ENCODE measurements around the gene GCNT2.
"Not testable (repeated sequence)": the region's sequence is repeated elsewhere in the genome, so short reads cannot be mapped to it uniquely, and the experiment has no call there.

The GCNT2 gene

DNA sequence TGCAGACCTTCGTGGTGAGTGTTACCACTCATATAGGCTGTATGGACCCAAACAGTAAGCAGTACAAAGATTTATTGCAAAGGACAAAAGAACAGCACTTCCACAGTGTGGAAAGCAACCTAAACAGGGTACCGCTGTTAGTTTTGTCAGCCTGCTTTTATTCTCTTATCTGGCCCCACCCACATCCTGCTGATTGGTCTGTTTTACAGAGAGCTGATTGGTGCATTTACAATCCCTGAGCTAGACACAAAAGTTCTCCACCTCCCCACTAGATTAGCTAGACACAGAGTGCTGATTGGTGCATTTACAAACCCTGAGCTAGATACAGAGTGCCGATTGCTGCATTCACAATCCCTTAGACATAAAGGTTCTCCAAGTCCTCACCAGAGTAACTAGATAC lies 95.1 kb downstream of the GCNT2 start:
- DNase-seq, result not testable (repeated sequence)

DNA sequence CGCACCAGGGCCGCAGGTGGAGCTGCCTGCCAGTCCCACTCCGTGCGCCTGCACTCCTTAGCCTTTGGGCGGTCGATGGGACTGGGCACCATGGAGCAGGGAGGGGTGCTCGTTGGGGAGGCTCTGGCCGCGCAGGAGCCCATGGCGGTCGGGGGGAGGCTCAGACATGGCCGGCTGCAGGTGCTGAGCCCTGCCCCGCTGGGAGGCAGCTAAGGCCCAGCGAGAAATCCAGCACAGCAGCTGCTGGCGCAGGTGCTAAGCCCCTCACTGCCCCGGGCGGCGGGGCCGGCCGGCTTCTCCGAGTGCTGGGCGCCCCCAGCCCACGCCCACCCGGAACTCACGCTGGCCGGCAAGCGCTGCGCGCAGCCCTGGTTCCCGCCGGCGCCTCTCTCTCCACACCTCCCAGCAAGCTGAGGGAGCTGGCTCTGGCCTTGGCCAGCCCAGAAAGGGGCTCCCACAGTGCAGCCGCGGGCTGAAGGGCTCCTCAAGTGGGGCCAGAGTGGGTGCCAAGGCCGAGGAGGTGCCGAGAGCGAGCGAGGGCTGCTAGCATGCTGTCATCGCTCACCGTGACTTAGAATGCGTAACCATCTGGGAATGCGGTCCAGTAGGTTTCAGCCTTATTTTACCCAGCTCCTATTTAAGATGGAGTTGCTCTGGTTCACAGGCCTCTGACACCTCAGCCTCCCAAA lies 96.0 kb downstream of the GCNT2 start:
- DNase-seq, result no peak

DNA sequence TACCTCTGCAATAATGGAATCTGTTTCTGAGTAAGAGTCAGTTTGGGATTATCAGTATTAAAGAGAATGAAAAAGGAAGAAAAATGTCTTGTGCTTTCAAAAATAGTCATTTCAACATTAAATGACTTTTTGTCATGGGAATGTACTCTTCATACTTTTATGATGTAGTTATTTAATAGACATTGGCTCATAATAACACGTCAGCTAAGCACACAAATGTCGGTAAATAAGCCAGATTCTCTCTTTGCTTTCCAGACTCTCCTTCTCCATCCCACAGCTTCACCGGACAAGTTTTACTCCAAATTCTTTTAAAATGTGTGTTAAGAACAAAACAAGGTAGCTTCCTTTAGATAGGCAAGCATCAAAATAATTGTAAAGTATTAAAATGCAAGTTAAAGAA lies 97.3 kb downstream of the GCNT2 start:
- no peak for DNase-seq

DNA sequence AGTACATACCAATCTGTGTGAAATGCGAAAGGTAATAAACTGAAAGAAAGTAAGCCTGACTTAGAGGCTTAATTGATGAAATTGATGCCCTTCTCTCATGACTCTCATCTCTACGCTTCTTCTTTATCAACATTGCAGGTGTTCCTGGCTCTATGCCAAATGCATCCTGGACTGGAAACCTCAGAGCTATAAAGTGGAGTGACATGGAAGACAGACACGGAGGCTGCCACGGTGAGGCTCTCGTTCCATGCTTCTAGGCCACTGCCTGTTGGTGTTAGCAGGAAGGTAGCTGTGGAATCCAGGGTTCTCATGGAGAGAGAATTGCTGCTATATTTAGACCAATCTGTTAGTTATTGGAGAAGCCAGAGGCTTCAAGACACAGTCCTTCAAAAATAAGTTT lies 100.1 kb downstream of the GCNT2 start:
- DNase-seq, result no peak

DNA sequence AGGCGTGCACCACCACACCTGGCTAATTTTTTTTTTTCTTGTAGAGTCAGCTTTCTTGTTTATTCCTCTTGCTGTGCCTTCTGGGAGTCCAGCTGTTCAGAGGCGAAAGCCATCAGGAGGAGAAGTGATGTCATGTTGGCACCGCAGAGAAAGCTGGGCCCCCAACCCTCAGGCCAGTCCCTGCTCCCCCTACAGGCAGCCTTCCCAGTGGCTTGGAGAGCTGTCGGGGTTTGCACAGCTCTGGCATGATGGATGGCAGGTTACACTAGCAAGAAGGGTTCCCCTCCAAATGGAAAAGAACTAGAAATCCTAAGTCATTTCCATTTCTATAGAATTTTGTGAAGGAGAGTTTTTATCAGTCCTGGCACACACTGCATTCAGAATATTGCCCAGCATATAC lies 100.7 kb downstream of the GCNT2 start:
- no peak for DNase-seq

DNA sequence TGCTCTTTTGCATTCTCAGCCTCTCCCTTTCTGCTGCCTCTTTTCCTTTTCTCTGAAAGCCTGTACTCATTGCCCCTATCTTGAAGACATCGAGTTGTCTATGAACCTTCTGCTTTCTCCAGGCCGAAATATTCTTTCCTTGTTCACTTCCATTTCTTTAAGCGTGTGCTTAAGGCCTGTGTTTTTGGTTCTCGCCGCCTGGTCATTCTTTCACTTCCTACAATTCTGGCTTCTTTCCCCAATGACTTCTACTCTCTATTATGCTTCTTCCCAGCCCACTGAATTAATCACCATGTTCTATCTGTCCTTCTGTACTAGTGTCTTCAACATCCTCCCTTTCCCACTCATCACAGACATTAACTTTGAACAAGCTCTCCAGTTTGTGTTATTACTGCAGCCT lies 103.7 kb downstream of the GCNT2 start:
- no peak for DNase-seq

DNA sequence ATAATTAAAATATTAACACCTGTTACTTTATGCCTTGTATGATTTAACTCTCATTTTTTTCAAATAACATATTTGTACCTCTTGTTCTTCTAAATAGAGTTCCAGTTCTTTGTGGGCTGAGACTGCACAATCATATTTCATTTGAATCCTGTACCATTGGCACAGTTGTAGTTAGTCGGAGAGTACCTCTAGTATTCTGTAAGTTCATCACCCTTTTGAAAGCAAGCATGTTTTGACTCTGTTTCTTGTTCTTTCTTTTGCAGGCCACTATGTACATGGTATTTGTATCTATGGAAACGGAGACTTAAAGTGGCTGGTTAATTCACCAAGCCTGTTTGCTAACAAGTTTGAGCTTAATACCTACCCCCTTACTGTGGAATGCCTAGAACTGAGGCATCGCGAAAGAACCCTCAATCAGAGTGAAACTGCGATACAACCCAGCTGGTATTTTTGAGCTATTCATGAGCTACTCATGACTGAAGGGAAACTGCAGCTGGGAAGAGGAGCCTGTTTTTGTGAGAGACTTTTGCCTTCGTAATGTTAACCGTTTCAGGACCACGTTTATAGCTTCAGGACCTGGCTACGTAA lies 105.1 kb downstream of the GCNT2 start:
- no peak for DNase-seq

DNA sequence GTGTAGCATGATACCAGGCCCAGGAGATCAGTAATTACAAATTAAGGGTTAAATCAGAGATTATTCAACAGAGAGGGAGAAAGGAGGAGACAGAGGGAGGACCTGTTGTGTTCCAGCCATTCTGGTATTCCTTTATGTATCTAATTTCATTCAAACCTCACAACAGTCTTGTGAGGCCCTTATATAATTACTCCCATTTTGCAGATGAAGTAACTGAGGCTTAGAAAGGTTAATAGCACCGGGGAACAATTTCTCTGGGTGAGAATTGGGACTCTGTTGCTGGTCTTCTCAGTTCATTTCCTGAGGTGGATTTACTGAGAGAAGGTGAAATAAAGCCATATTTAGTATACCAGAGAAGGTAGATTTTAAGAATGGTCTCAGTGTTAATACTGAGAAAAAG lies 106.6 kb downstream of the GCNT2 start:
- no peak for DNase-seq

DNA sequence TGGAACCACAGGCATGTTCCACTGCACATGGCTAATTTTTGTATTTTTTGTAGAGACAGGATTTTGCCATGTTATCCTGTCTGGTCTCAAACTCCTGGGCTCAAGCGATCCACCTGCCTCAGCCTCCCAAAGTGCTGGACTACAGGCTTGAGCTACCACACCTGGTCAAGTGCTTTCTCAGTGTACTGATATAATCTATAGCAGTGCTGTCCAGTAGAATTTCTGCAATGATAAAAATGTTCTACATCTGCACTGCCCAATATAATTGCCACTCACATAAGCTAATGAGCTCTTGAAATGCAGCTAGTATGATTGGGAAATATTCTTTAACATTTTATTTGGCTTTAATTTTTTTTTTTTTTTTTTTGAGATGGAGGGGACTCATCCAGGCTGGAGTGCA lies 109.0 kb downstream of the GCNT2 start:
- DNase-seq, result no peak

DNA sequence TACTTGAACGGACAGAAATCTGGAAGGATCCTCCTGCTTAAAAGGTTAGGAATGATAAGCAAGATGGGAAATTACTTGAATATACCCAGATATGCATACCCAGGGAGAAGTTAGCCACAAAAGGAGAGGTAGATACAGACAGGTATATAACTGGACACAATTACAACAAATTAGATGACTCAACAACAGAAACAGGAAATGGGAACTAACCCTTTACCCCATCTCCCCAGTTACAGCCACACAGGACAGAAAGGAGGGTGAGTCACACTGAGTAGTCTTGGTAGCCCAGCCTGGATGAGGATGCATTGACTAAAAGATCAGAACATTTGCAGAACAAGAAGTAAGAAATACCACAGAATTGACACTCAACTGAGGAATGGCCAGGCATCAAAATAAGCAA lies 112.1 kb downstream of the GCNT2 start:
- peak; percentile 46 for DNase-seq

DNA sequence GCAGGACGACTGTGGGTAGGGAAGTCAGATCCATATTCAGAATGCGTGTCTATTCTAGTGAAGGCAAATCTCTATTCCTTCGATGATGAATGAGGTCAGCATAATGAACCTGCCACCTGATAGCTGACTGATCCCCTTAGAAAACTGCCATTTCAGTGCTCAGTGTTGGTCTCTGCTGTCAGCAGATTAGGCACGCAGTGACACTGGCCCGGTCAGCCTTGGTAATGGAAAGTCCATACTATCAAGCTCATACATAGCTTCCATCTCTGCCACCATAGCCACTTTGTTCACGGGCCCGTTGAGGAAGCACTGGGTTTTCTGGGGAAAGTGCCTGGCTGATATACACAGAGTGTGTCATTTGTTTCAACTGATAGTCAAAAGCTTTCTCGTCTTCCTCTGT lies 119.3 kb downstream of the GCNT2 start:
- no peak for DNase-seq

DNA sequence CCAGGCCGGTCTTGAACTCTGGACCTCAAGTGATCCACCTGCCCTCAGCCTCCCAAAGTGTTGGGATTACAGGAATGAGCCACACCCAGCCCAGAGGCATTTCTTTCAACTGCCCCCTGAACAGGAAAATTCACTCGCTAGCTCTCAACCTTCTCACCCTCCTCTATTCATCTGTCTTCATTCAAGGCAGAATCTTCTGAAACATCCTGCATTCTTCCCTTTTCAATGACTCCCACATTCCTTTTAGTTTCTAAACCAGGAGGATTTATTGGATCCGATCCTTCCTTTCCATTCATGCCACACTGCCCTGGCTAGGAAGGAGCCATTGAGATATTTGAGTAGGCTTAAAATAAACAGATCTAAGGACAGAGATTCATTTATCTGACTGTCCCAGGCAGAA lies 120.4 kb downstream of the GCNT2 start:
- DNase-seq, result no peak

DNA sequence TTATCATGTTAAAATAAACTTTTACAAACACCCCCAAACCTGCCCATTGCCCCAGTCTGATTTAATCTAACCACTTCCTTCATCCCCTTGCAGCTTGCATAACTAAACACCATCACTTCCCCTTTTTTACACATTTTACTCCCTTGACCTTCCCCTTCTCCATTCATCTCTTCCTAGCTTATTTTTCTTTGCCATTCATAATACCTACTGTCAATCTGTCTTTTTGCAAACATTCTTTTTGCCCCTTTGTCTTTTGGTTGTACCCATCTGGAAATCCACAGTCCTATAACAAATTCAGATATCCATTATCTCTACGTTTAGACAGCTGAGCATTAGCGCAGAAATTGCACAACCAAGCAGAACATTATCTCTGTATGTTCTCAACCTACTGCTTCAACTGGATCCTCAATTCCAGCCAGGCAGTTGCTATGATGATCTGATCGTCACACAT lies 122.1 kb downstream of the GCNT2 start:
- DNase-seq, result no peak

DNA sequence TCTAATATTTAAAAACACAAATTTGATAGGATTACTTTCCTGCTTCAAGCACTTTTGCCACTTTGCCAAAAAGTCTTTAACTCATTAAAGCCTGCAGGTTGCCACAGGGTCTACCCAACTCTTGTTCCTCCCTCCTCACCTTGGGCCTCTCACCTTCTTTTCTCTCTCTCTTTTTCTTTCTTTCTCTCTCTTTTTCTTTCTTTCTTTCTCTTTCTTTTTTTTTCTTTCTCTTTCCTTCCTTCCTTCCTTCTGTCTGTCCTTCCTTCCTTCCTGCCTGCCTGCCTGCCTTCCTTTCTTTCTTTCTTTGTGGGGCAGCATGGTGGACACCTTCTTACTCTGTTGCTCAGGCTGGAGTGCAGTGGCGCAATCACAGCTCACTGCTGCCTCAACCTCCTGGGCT lies 123.1 kb downstream of the GCNT2 start:
- no peak for DNase-seq

DNA sequence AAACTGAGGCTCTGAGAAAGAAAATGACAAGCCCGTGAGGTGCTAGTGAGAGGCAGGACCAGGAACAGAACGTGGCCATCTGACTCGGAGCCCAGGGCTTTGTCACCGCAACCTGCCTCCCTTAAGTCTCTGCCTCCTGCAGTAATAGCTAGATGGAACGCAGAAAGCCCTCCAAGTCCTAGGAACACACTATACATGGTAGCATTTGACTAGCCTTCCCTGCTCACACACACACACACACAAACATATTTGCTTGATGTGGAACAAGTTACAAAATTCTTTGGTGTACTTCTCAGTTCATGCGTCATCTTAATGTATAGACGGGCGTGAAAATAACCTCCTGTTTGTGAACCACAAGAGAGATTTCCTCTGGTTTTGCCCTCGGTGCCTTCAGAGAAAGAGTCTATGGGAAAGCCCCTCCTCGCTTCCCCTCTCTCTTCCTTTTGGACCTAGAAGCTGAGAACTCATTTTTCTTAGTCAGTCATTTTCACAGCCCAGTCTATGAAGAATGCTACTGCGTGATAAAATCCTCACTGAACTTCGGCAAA lies 134.4 kb downstream of the GCNT2 start:
- no peak for DNase-seq

DNA sequence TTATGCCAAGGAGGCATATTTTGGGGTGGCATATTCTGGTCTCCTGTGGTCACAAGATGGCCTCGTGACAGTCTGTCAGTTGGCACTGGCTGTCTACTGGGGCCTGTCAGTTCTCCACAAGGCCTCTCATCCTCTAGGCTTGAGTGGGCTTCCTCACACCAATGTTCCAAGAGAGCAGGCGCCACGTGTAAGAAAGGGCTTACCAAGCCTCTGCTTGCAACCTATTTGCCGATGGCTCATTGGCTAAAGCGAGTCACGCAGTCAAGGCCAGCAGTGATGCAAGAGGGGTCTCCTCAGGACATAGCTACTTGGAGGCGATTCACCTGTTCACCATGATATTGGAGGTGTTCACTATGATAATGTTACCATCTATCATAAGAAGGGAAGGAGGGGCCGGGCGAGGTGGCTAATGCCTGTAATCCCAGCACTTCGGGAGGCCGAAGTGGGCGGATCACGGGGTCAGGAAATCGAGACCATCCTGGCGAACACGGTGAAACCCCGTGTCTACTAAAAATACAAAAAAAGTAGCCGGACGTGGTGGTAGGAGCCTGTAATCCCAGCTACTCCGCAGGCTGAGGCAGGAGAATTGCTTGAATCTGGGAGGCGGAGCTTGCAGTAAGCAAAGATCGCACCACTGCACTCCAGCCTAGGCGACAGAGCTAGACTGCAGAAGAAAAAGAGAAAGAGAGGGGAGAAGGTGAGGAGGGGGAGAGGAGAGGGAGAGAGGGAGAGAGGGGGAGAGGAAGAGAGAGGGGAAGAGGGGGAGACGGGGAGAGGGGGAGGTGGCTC lies 138.0 kb downstream of the GCNT2 start:
- no peak for DNase-seq

DNA sequence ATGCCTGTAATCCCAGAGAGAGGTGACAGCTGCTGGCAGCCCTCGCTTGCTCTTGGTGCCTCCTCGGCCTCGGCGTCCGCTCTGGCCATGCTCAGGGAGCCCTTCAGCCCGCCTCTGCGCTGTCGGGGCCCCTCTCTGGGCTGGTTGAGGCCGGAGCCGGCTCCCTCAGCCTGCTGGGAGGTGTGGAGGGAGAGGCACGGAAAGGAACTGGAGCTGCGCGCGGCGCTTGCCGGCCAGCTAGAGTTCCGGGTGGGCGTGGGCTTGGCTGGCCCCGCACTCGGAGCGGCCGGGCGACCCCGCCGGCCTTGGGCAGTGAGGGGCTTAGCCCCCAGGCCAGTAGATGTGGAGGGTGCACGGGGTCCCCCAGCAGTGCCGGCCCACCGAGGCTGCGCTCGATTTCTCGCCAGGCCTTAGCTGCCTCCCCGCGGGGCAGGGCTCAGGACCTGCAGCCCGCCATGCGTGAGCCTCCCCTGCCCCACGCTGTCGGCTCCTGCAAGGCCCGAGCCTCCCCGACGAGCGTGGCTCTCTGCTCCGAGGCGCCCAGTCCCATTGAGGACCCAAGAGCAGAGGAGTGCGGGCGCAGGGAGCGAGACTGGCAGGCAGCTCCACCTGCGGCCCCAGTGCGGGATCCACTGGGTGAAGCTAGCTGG lies 138.7 kb downstream of the GCNT2 start:
- DNase-seq, result peak; percentile 1

DNA sequence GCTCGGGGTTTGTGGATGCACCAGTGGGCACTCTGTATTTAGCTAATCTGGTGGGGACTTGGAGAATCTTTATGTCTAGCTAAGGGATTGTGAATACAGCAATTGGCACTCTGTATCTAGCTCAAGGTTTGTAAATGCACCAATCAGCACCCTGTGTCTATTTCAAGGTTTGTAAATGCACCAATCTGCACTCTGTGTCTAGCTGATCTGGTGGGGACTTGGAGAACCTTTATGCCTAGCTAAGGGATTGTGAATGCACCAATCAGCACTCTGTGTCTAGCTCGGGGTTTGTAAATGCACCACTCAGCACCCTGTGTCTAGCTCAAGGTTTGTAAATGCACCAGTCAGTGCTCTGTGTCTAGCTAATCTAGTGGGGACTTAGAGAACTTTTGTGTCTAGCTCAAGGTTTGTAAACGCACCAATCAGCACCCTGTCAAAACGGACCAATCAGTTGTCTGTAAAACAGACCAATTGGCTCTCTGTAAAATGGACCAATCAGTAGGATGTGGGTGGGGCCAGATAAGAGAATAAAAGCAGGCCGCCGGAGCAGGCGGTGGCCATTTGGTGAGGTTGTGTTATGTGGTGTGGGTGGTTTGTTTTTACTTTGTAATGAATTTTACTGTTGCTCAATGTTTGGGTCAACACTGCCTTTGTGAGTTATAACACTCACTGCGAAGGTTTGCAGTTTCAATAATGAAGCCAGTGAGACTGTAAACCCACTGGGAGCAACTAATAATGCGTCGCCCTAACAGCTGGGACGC lies 139.5 kb downstream of the GCNT2 start:
- not testable (repeated sequence) for DNase-seq

DNA sequence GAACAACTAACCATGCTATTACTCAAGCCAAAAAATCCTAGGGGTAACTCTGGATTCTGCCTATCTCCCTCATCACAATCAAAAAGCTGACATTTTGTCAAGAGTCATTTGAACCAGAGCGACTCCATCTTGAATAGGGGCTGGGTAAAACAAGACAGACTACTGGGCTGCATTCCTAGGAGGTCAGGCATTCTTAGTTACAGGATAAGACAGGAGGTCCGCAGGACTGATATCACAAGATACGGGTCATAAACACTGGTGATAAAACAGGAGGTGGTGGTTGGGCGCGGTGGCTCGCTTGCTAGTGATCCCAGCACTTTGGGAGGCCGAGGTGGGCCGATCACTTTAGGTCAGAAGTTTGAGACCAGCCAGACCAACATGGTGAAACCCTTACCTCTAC lies 141.1 kb downstream of the GCNT2 start:
- DNase-seq, result no peak

DNA sequence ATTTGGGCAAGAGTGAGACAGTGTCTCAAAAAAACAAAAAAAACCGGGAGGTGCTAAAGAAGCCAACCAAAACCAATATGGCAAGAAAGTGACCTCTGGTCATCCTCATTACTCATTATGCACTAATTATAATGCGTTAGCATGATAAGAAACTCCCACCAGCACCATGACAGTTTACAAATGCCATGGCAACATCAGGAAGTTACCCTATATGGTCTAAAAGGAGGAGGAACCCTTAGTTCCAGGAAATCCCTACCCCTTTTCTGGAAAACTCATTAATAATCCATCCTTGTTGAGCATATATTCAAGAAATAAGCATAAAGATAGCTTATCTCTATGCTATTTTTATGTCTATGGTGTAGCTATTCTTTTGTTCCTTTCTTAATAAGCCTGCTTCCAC lies 141.6 kb downstream of the GCNT2 start:
- DNase-seq, result no peak

DNA sequence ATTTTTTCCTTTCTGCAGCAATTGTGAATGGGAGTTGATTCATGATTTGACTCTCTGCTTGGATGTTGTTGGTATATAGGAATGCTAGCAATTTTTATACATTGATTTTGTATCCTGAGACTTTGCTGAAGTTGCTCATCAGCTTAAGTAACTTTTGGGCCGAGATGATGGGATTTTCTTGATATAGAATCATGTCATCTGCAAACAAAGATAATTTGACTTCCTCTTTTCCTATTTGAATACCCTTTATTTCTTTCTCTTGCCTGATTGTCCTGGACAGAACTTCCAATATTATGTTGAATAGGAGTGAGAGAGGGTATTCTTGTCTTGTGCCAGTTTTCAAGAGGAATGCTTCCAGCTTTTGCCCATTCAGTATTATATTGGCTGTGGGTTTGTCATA lies 144.4 kb downstream of the GCNT2 start:
- DNase-seq, result not testable (repeated sequence)

DNA sequence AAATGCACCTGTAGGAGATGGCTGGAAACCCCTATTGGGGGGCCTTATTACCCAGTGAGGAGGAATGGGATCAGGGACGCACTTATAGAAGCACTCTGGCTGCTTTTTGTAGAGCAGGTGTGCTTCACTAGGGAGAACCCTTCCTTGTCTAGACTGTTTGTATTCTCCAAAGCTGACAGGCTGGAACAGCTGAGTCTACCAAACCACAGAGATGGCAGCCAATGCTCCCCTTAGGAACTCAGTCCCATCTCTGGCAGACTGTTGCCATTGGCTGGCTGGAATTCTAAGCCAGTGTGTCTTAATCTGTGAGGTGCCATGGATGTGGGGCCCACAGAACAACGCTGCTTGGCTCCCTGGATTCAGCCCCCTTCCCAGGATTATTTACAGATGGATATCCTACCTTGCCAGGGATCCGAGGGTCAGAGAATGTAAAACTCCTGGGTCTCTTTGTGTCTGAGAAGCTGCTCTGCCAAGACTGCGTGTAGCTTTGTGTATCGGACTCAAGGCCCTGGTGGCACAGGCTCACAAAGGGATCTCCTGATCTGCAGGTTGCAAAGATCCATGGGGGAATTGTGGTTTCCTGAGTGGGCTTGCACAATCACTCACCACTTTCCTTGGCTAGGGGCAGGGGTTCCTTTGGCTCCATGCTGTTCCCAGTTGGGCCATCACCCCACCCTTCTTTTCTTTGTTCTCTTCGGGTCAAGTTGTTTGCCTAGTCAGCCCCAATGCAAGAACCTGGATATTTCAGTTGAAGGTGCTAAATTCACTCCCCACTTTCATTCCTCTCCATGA lies 147.2 kb downstream of the GCNT2 start:
- no peak for DNase-seq
